ENCODE measurements around the gene ADCY6.
"Not testable (repeated sequence)": the region's sequence is repeated elsewhere in the genome, so short reads cannot be mapped to it uniquely, and the experiment has no call there.

The ADCY6 gene

DNA sequence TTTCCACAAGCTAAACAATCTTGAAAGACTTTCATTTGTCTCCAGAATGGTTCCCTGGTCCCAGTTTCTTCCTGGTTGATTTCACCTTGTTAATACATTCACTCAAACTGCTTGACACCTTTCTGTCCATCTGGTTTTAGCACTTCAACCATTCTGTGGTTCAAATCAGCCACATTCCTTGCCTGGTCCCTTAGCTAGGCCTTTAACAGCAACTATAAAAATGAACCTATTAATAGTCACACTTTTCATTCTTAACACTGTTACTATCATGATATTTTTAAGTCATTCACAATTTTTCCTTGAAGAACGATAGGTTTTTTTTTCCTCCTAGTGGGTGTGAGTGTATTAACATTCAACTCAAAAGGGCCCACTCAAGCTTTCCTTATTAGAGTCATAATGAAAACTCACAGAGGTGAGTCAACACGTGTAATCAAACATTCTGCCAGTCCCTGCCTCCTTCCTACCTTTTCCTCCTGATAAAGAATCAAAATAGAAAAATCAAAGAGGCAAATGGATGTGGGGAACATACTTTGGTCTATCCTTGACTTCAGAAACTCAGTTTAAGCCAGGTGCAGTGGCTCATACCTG, 38.0 kb downstream of the ADCY6 start:
- peak; percentile 83 for ATAC-seq
- no peak for DNase-seq

DNA sequence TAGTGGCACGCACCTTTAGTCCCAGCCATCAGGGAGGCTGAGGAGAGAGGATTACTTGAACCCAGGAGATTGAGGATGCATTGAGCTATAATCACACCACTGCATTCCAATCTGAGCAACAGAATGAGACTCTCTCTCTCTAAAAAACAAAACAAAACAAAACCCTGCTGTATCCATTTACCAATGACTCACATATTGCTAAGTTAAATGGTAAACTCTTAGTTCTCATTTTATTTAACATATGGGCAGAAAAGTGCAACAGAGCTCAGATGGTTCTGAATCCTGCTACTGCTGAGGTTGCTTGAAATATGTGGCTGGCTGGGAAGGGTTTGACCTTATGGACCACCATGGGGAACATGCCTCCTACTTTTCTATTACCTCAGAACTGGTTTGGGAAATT, 38.7 kb downstream of the ADCY6 start:
- DNase-seq (no peak), ATAC-seq (peak; percentile 12)

DNA sequence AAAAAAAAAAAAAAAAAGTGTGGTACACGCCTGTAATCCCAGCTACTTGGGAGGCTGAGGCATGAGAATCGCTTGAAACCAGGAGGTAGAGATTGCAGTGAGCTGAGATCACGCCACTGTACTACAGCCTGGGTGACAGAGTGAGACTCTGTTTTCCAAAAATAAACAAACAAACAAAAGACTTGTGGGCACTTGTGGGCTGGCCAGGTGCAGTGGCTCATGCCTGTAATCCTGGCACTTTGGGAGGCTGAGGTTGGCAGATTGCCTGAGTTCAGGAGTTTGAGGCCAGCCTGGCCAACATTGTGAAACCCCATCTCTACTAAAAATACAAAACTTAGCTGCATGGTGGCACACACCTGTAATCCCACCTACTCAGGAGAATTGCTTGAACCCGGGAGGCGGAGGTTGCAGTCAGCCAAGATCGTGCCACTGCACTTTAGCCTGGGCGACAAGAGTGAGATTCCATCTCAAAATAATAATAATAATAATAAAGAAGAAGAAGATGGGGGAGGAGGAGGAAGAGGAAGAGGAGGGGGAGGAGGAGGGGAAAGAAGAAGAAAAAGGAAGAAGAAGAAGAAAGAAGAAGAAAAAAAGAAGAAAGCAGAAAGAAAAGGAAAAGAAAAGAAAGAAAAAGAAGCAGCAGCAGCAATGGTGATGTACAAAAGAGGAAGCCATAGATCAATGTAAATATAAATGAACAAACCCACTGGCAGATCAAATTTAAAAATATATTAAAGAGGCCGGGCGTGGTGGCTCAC, 44.5 kb downstream of the ADCY6 start:
- ATAC-seq (no peak), DNase-seq (no peak)

DNA sequence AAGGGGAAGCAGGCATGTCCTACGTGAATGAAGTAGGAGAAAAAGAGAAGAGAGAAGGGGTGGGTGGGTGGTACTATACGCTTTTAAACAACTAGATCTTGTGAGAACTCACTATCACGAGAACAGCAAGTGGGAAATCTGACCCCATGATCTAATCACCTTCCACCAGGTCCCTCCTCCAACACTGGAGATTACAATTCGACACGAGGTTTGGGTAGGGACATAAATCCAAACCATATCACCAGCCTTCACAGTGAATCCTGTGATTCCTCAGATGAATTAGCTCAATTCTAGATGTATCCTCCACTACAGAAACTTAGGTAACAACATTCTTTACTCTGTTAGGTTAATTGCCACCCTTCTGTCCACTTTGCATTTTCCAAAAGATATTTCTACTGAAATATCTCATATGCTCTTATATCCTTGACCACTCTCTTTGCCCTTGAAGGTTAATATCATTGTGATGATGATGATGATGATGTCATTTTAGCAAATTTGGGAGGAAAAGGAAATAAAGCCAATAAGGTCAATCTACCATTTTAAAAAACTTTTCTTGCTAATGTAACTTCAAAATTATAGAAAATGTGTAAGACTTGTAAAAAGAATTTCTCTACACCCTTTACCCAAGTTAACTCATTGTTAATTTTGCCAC, 49.1 kb downstream of the ADCY6 start:
- no peak for ATAC-seq

DNA sequence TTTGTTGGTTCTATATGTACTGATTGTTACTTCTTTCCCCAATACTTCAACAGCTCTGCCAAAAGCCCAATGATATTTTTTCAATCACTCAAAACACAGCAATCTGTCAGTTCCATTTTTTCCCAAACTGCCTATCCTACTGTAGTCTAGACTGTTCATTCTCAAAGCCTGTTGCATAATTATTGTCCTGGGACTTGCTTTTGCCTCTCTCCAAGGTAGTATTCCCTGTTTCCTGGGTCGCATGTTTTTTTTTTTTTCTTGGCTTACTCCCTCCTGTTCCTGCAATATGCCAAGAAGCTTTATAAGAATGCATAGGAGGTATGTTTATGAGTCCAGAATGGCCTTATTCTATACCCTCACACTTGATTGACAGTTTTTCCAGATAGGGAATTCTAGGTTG, 52.4 kb downstream of the ADCY6 start:
- ATAC-seq (no peak), DNase-seq (no peak)

More for the DNA sequence above, 49.1 kb downstream of the ADCY6 start:
- no peak for DNase-seq

DNA sequence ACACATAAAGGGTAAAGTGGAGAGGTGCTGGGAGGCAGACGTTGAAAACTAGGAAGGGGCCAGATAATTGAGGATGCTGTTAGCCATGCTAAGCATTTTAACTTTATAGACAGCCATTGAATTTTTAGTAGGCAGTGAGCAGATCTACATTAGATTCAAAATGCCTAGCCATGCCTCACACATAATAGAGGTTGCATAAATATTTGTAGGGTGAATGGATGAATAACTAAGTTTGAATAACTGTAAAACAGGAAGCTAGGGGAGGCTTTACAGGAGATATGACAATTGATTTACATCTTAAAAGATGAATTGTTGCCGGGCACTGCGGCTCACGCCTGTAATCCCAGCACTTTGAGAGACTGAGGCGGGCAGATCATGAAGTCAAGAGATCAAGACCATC, 60.1 kb downstream of the ADCY6 start:
- ATAC-seq (no peak), DNase-seq (no peak)

GRCh38 chr12:48720737-48721136, 68.2 kb downstream of the ADCY6 start:
- not testable (repeated sequence) for ATAC-seq, DNase-seq

- DNase-seq, ATAC-seq: not testable (repeated sequence)
Observed at GRCh38 chr12:48720171-48720570, 68.7 kb downstream of the ADCY6 start.

- ATAC-seq, DNase-seq: not testable (repeated sequence)
Observed at GRCh38 chr12:48719002-48719401, 69.9 kb downstream of the ADCY6 start.

DNA sequence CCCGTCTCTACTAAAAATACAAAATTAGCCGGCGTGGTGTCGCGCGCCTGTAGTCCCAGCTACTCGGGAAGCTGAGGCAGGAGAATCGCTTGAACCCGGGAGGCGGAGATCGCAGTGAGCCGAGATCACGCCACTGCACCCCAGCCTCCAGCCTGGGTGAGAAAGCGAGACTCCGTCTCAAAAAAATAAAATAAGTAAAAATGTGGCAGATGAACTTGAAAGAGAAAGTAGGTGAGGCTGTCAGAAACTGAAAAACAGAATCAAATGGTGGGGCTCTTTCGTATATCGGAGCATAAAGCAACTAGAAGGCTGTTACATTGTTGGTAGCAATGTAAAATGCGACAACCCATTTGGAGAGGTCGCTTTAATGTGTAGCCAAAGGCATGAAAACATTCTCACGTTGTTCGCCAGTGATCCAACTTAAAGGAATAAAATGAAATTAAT, 71.6 kb downstream of the ADCY6 start:
- ATAC-seq = no peak

DNA sequence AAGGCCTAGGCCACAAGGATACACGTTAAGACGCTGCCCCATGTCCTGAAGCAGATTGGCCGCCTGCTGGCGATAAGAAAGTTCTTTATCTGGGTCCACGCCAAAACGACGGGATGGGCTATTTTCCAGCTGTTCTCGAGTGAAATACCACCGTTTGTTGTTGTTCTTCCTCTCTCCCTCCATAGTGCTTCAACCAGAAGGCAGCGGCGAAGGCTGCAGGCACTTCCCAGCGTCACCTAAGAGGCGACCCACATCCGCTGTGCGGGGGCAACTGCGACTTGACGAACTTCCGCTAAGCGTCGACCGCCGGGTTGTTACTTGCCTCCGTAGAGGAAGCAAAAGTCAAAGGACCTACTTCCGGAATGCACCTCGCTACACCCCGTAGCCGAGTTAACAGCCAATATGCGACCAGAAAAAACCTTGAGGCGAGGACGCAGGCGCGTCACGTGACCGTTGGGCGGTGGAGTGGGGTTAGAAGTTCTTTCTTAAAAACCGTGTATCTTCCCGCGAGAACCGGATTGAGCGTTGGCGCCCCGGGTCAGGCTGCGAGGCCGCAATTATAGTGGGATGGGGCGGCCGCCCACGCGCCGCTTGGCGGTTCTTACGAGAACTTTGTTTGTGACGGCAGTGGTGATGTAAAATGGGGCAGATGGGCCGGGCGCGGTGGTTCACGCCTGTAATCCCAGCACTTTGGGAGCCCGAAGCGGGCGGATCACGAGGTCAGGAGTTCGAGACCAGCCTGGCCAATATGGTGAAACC, 72.2 kb downstream of the ADCY6 start, which contains the start of gene CCNT1:
Gene CCNT1, minus strand, starts transcription at position 215 of the 759 bp plus-strand sequence. Its CDS starts 32 bp downstream, at position 183.
- ATAC-seq (peak; percentile 99), DNase-seq (peak; percentile 98)

More for the DNA sequence above, 71.6 kb downstream of the ADCY6 start:
- DNase-seq = no peak
